HCT116 (cell line): ENCODE measurements around the gene MYO5C.

Experiments used
- CEBPB ChIP-seq: IDR thresholded peaks from 2 replicates; pipeline ENCODE4 v1.6.1; 2012; ENCODE audit warnings: low read depth
- CTCF ChIP-seq, 3 experiments: fragments of 200-600 bp in 1 of 3; sonication (generic) in 1 of 3; IDR thresholded peaks in 2 of 3; conservative IDR thresholded peaks in 1 of 3; 2 replicates each; pipeline ENCODE4 v1.5.1; 2012 to 2017; ENCODE audit warnings: low read depth in 2 of 3, low read length in 2 of 3, antibody characterized with exemption in 1 of 3, borderline replicate concordance in 1 of 3, control low read depth in 1 of 3, mild to moderate bottlenecking in 1 of 3, mixed read lengths in 1 of 3, mixed run types in 1 of 3, moderate library complexity in 1 of 3; ENCODE audit not compliant: insufficient read depth in 1 of 3
- EGR1 ChIP-seq: IDR thresholded peaks from 2 replicates; pipeline ENCODE4 v1.6.1; 2012; ENCODE audit warnings: low read depth
- EZH2 ChIP-seq: fragments of 200-600 bp; sonication (generic); IDR thresholded peaks from 2 replicates; pipeline ENCODE4 v1.6.1; 2017; ENCODE audit warnings: antibody characterized with exemption, mixed run types
- EZH2phosphoT487 ChIP-seq: fragments of 200-600 bp; IDR thresholded peaks from 2 replicates; pipeline ENCODE4 v1.6.1; 2018; ENCODE audit warnings: antibody characterized with exemption, borderline replicate concordance
- JUND ChIP-seq: IDR thresholded peaks from 2 replicates; pipeline ENCODE4 v1.6.1; 2012
- MAX ChIP-seq: IDR thresholded peaks from 2 replicates; pipeline ENCODE4 v1.6.1; 2012
- POLR2A ChIP-seq: IDR thresholded peaks from 2 replicates; pipeline ENCODE4 v1.7.0; 2011; ENCODE audit warnings: borderline replicate concordance; ENCODE audit not compliant: insufficient read depth, insufficient read length; ENCODE audit errors: extremely low read depth
- POLR2AphosphoS5 ChIP-seq: IDR thresholded peaks from 2 replicates; pipeline ENCODE4 v1.6.1; 2011; ENCODE audit warnings: mild to moderate bottlenecking, low read depth, low read length, moderate library complexity
- SRF ChIP-seq: IDR thresholded peaks from 2 replicates; pipeline ENCODE4 v1.6.1; 2012; ENCODE audit warnings: low read depth
- YY1 ChIP-seq: IDR thresholded peaks from 2 replicates; pipeline ENCODE4 v1.6.1; 2011; ENCODE audit warnings: low read length, low read depth, moderate library complexity, mild to moderate bottlenecking; ENCODE audit not compliant: insufficient replicate concordance; ENCODE audit errors: extremely low read depth
- ZNF274 ChIP-seq: fragments of 200-500 bp; sonication (Bioruptor generic); IDR thresholded peaks from 2 replicates; pipeline ENCODE4 v1.6.1; 2014; ENCODE audit warnings: mild to moderate bottlenecking, low read depth, low read length, inconsistent platforms

DNA sequence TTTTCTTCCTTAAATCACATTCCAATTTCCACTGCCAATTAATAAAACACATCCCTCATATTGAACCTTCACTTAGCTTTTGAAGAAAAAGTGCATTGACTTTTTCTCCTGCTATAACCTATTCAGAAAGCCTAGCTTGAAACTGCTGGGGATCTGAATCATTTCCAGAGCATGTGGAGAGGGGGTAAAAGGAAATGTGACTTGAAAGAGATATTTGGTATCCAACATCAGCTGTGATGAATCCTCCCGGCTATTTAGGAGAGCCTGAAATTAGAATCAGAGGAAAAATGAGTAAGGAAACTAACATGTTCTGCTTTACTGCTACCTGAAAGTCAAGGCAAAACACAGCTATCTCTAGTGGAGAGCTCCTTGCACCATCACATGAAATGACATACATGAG lies 101.8 kb downstream of the MYO5C start:
- no peak for TF ChIP-seq CTCF (IDR thresholded peaks at IDR 0.05 in 2 of 3, conservative IDR thresholded peaks at IDR 0.05 in 1 of 3; ENCODE audit: borderline replicate concordance in 1 of 3, insufficient read depth in 1 of 3, low read depth in 2 of 3, low read length in 2 of 3)
- no peak for TF ChIP-seq POLR2A
- no peak for TF ChIP-seq POLR2AphosphoS5
- TF ChIP-seq EZH2 = no peak
- no peak for TF ChIP-seq JUND
- TF ChIP-seq EZH2phosphoT487 = no peak
- TF ChIP-seq YY1 = no peak
- no peak for TF ChIP-seq CEBPB
- no peak for TF ChIP-seq MAX
- no peak for TF ChIP-seq SRF
- no peak for TF ChIP-seq ZNF274
- no peak for TF ChIP-seq EGR1
